Hippocampal formation (tissue), 2 donors: Measurements from ENCODE around the gene SMAD9.

Experiments used
- DNase-seq, 2 donors: peaks; one replicate each; lab custom pipeline; 2025; lab: John Stamatoyannopoulos, UW

Gene SMAD9

DNA sequence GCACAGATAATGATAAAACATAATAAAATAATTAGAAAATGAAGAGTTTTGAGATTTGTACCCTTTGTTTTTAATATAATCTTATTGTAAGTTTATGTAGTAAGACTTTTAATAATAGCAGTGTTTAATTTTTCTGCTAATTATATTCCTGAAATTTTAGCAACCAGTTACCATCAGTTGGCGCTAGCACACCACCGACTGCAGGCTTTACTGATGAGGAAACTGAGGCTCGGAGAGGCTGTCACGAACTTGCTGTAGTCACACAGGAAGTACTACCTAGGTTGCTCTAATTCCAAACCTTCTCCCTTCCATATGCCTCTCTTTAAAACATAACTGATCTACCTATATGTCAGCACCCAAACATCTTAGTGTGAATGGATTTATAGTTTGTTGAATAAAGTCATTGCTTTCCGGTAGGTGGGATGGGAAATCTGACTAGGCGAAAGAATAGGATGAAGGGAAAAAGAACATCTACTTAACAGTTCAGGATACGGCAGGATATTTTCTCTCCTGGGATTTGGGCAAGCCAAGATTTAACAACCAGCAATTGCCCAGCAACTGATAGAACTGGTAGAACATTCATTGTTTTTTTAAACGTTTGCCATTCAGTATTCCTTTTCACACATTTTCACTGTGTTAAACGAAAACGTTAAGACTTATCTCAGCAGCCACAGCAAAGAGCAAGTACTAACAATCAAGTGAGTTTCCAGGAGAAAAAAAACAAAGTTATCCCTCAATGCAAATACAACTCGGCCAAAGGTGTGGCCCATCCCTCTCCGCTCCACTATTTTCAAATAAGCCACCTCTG, 101.8 kb downstream of the SMAD9 start:
- DNase-seq: no peak

DNA sequence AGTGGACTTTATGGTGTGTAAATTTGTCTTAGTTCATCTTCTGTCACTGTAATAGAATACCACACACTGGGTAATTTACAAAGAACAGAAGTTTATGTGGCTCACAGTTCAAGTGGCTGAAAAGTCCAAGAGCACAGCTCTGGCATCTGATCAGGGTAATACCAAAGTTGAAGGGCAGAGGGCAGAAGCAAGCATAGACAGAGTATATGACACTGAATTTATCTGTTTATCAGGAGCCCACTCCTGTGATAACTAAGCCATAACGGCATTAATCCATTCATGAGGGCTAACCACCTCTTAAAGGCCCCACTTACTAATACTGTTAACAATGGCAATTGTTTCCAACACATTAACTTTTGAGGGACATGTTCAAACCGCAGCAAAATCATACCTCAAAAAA, 105.0 kb downstream of the SMAD9 start:
- DNase-seq: no peak

- no peak for DNase-seq
Measured at GRCh38 chr13:36814465-36814864, 105.6 kb downstream of the SMAD9 start.

GRCh38 chr13:36813225-36813624, 106.8 kb downstream of the SMAD9 start:
- no peak for DNase-seq

DNA sequence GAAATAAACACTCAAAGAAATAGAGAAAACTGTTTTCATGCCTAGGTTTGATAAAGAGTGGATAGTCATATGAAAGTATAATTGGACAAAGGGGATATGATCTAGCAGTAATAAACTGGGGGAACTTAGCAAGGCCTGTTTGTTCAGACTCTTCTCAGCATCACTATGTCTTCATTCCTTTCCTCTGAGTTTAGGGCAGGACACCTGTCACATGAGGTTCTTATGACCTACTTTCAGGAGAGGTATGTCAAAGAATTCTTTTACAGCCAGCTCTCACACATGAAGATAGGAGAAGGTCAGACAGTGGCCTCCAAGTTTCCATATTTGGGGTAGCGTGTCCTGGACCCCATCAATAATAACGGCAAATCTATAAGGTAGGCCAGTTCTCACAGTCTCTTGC, 112.4 kb downstream of the SMAD9 start:
- no peak for DNase-seq

DNA sequence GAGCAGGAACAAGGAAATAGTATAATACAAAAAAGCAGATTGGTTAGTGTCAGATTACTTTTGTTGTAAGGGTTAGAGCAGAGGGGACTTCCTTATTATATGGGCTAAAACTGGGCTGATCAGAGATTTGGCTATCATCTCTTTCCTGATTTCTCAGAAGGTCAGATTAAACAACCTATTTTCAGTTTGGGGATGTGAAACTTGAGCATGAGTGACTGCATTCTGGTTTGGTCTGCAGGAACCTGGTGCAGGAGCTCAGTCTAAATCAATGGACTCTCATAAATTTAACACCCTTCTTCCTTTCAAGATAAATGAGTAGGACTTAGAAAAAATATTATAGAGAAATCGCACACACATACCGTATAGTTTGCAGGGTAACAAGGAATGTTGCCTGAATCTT, 113.9 kb downstream of the SMAD9 start:
- DNase-seq: no peak

- DNase-seq: no peak
Measured at GRCh38 chr13:36804588-36804987, 115.5 kb downstream of the SMAD9 start.

DNA sequence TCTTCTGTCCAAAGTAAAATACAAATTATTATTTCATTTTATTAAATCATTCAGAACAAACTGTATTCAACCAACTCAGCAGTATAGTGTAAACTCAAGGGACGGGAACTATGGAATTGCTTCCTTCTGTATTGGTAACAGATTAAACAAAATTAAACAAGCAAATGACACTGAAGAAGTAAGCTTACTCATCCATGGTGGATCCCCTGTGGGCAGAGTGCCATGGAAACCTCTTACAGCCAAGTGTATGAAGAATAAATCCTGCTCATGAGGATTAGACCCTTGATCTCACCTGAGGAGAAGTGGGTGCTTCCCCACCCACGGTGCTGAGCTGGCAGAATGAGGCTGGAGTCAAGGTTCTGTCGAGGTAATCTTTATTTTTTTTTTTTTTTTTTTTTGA, 119.0 kb downstream of the SMAD9 start:
- DNase-seq: no peak

- no peak for DNase-seq
Measured at GRCh38 chr13:36796052-36796451, 124.0 kb downstream of the SMAD9 start.

- no peak for DNase-seq
Measured at GRCh38 chr13:36795463-36795862, 124.6 kb downstream of the SMAD9 start.
